HepG2 (cell line): ENCODE data around the gene YBX2. TPM values are rescaled to one million over a fixed set of nuclear protein-coding genes. Genes with fewer than 3 reads are reported as not detected.
A peak's percentile ranks its signal among the peaks of the same experiment; 100 is the strongest.

Experiments used
- ELF1 ChIP-seq: sonication (generic); formaldehyde crosslinking; IDR thresholded peaks from 2 replicates; pipeline ENCODE4 v1.4.0; 2020; ENCODE audit warnings: missing genetic modification reagents
- GTF3A ChIP-seq: sonication (generic); formaldehyde crosslinking; conservative IDR thresholded peaks from 2 replicates; pipeline ENCODE4 v1.4.0; 2020; ENCODE audit warnings: mild to moderate bottlenecking, missing genetic modification reagents
- HDAC1 ChIP-seq: sonication (generic); formaldehyde crosslinking; IDR thresholded peaks from 2 replicates; pipeline ENCODE4 v1.5.1; 2020; ENCODE audit warnings: mild to moderate bottlenecking, missing genetic modification reagents
- HNRNPK ChIP-seq: fragments of 200-400 bp; formaldehyde crosslinking; IDR thresholded peaks from 2 replicates; pipeline ENCODE4 v1.6.1; 2018; ENCODE audit warnings: low read length, low read depth, moderate library complexity, mild to moderate bottlenecking; ENCODE audit not compliant: poor library complexity, severe bottlenecking
- JARID2 ChIP-seq: sonication (generic); formaldehyde crosslinking; IDR thresholded peaks from 2 replicates; pipeline ENCODE4 v1.8.1; 2023; ENCODE audit warnings: missing genetic modification reagents, inconsistent platforms; ENCODE audit not compliant: insufficient replicate concordance
- RXRA ChIP-seq: sonication (generic); formaldehyde crosslinking; IDR thresholded peaks from 2 replicates; pipeline ENCODE4 v1.5.1; 2020; ENCODE audit warnings: missing genetic modification reagents
- SETDB1 ChIP-seq: sonication (generic); formaldehyde crosslinking; IDR thresholded peaks from 2 replicates; pipeline ENCODE4 v1.5.1; 2020; ENCODE audit warnings: missing genetic modification reagents, mild to moderate bottlenecking, borderline replicate concordance
- SMYD3 ChIP-seq: sonication (generic); formaldehyde crosslinking; IDR thresholded peaks from 2 replicates; pipeline ENCODE4 v1.8.1; 2023; ENCODE audit warnings: mild to moderate bottlenecking, missing genetic modification reagents
- TBX3 ChIP-seq: fragments of 450-650 bp; IDR thresholded peaks from 2 replicates; pipeline ENCODE4 v1.6.1; 2017; ENCODE audit warnings: antibody characterized with exemption, mild to moderate bottlenecking, inconsistent platforms, borderline replicate concordance
- YEATS4 ChIP-seq: sonication (generic); formaldehyde crosslinking; IDR thresholded peaks from 2 replicates; pipeline ENCODE4 v1.4.0; 2020; ENCODE audit warnings: missing genetic modification reagents, borderline replicate concordance
- ZNF274 ChIP-seq: sonication (generic); formaldehyde crosslinking; IDR thresholded peaks from 2 replicates; pipeline ENCODE4 v1.5.1; 2020; ENCODE audit warnings: mild to moderate bottlenecking, missing genetic modification reagents
- ZNF280D ChIP-seq: sonication (generic); formaldehyde crosslinking; IDR thresholded peaks from 2 replicates; pipeline ENCODE4 v1.5.1; 2020; ENCODE audit warnings: mild to moderate bottlenecking, missing genetic modification reagents
- ZNF335 ChIP-seq: sonication (generic); formaldehyde crosslinking; IDR thresholded peaks from 2 replicates; pipeline ENCODE4 v1.4.0; 2020; ENCODE audit warnings: missing genetic modification reagents
- ZNF33B ChIP-seq: sonication (generic); formaldehyde crosslinking; IDR thresholded peaks from 2 replicates; pipeline ENCODE4 v1.5.1; 2020; ENCODE audit warnings: mild to moderate bottlenecking, missing genetic modification reagents
- ZNF644 ChIP-seq: IDR thresholded peaks from 2 replicates; pipeline ENCODE4 v1.6.1; 2016; ENCODE audit warnings: low read depth
- ZNF747 ChIP-seq: sonication (generic); formaldehyde crosslinking; IDR thresholded peaks from 2 replicates; pipeline ENCODE4 v1.8.1; 2023; ENCODE audit warnings: missing genetic modification reagents, mild to moderate bottlenecking, borderline replicate concordance
- ZNF782 ChIP-seq: sonication (generic); formaldehyde crosslinking; IDR thresholded peaks from 2 replicates; pipeline ENCODE4 v1.4.0; 2020; ENCODE audit warnings: missing genetic modification reagents, mild to moderate bottlenecking, borderline replicate concordance
- ZNF883 ChIP-seq: sonication (generic); formaldehyde crosslinking; IDR thresholded peaks from 2 replicates; pipeline ENCODE4 v1.5.1; 2020; ENCODE audit warnings: mild to moderate bottlenecking, missing genetic modification reagents; ENCODE audit errors: not compliant biosample characterization
- polyA plus RNA-seq, 8 experiments: library from polyadenylated mRNA; depleted of rRNA in 3 of 8; stranded (reverse) in 7 of 8; unstranded in 1 of 8; fragments of >200 nt; fragmentation: Illumina TruSeq in 4 of 8; extraction: Trizol in 4 of 8; gene quantifications; 2 replicates each; pipeline versions ENCODE4 v1.2.1 to v1.2.3, GENCODE V29; 2011 to 2016; ENCODE audit warnings: low read depth in 4 of 8, missing spikeins in 1 of 8, mixed read lengths in 1 of 8; ENCODE audit not compliant: insufficient read depth in 1 of 8
- total RNA-seq, 5 experiments: library from RNA; depleted of rRNA; stranded (reverse); fragments of >200 nt; fragmentation: Illumina TruSeq; extraction: Trizol; gene quantifications; 2 replicates each; pipeline ENCODE4 v1.2.3, GENCODE V29; 2016; ENCODE audit warnings: low read depth in 1 of 5
- TF ChIP-seq, protein P1 (sequence below): sonication (generic); formaldehyde crosslinking; IDR thresholded peaks from 2 replicates; pipeline ENCODE4 v1.8.1; 2022; ENCODE audit warnings: low read depth, mild to moderate bottlenecking, missing genetic modification reagents
- TF ChIP-seq, protein P2 (sequence below): sonication (generic); formaldehyde crosslinking; IDR thresholded peaks from 2 replicates; pipeline ENCODE4 v1.4.0; 2020; ENCODE audit warnings: missing genetic modification reagents, borderline replicate concordance

The YBX2 gene
- total and polyA plus RNA-seq, 2 of the 13 experiments (the other 11 are each of a cell fraction or from before 2014, with no cell fraction given) = 0.12 to 0.22 TPM

DNA sequence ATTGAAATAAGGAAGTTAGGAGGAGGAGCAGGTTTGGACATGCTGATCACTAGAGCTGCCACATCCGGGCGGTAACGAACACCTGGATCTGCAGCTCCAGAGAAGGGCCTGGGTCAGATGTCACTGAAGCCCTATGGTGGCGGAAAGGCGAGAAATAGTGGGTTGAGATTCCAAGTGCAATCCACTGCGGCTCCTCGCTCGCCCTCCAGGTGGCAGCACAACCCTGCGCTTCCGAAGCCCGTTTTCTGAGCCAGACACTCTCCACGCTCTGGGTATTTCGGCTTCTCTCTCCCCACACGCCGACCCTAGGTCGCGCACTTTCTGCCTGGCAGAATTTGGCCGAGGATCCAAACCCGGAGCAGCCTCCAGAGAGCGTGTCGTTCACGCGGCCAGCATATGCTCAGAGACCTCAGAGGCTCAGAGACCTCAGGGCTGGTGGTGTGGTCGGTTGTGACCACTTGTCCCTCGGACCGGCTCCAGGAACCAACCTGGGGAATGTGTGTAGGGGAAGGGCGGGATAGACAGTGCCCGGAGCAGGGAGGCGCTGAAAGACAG is 13.8 kb downstream of the YBX2 start (continued):
- TF ChIP-seq, protein P1, sequence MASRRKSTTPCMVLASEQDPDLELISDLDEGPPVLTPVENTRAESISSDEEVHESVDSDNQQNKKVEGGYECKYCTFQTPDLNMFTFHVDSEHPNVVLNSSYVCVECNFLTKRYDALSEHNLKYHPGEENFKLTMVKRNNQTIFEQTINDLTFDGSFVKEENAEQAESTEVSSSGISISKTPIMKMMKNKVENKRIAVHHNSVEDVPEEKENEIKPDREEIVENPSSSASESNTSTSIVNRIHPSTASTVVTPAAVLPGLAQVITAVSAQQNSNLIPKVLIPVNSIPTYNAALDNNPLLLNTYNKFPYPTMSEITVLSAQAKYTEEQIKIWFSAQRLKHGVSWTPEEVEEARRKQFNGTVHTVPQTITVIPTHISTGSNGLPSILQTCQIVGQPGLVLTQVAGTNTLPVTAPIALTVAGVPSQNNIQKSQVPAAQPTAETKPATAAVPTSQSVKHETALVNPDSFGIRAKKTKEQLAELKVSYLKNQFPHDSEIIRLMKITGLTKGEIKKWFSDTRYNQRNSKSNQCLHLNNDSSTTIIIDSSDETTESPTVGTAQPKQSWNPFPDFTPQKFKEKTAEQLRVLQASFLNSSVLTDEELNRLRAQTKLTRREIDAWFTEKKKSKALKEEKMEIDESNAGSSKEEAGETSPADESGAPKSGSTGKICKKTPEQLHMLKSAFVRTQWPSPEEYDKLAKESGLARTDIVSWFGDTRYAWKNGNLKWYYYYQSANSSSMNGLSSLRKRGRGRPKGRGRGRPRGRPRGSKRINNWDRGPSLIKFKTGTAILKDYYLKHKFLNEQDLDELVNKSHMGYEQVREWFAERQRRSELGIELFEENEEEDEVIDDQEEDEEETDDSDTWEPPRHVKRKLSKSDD (CRISPR knock-in tag) = peak; percentile 42; the same call in 1 of the 2 replicates
- TF ChIP-seq ZNF883 = peak; percentile 49
- peak; percentile 78; the same call in 1 of the 2 replicates for TF ChIP-seq ZNF274 (CRISPR knock-in tag)
- TF ChIP-seq ZNF644 (CRISPR knock-in tag) = no peak
- no peak for TF ChIP-seq ZNF335 (CRISPR knock-in tag)
- no peak for TF ChIP-seq JARID2 (CRISPR knock-in tag)
- no peak for TF ChIP-seq GTF3A (CRISPR knock-in tag)
- TF ChIP-seq SETDB1 (CRISPR knock-in tag) = no peak
- TF ChIP-seq ZNF33B (CRISPR knock-in tag) = peak; percentile 90
- peak; percentile 24; the same call in 1 of the 2 replicates for TF ChIP-seq ZNF280D (CRISPR knock-in tag)
- TF ChIP-seq SMYD3 (CRISPR knock-in tag) = no peak
- no peak for TF ChIP-seq ZNF782 (CRISPR knock-in tag)
- TF ChIP-seq, protein P2, sequence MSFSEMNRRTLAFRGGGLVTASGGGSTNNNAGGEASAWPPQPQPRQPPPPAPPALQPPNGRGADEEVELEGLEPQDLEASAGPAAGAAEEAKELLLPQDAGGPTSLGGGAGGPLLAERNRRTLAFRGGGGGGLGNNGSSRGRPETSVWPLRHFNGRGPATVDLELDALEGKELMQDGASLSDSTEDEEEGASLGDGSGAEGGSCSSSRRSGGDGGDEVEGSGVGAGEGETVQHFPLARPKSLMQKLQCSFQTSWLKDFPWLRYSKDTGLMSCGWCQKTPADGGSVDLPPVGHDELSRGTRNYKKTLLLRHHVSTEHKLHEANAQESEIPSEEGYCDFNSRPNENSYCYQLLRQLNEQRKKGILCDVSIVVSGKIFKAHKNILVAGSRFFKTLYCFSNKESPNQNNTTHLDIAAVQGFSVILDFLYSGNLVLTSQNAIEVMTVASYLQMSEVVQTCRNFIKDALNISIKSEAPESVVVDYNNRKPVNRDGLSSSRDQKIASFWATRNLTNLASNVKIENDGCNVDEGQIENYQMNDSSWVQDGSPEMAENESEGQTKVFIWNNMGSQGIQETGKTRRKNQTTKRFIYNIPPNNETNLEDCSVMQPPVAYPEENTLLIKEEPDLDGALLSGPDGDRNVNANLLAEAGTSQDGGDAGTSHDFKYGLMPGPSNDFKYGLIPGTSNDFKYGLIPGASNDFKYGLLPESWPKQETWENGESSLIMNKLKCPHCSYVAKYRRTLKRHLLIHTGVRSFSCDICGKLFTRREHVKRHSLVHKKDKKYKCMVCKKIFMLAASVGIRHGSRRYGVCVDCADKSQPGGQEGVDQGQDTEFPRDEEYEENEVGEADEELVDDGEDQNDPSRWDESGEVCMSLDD (CRISPR knock-in tag) = no peak
- TF ChIP-seq TBX3 = no peak
- no peak; the same call in 1 of the 2 replicates for TF ChIP-seq YEATS4 (CRISPR knock-in tag)
- TF ChIP-seq HNRNPK = no peak
- TF ChIP-seq ZNF747 (CRISPR knock-in tag) = no peak
- peak; percentile 58; the same call in 1 of the 2 replicates for TF ChIP-seq RXRA (CRISPR knock-in tag)
- peak; percentile 36; the same call in 1 of the 2 replicates for TF ChIP-seq ELF1
- TF ChIP-seq HDAC1 = peak; percentile 64; the same call in 1 of the 2 replicates
